GM10248 (cell line): ENCODE data around the gene PXMP2.

Experiments
- CTCF ChIA-PET: fragments of 300-600 bp; sonication (Branson Sonifier 250); formaldehyde crosslinking; extraction: SDS; loops from one replicate; lab custom pipeline; 2021; ENCODE audit warnings: antibody characterized with exemption; lab: Yijun Ruan, JAX
- POLR2A ChIA-PET: fragments of 350-650 bp; sonication (Branson Sonifier 250); formaldehyde crosslinking; extraction: SDS; loops from one replicate; lab custom pipeline; 2020; ENCODE audit warnings: antibody characterized with exemption; lab: Yijun Ruan, JAX
- DNase-seq: peaks from one replicate; pipeline ENCODE4 v3.0.0; 2012; ENCODE audit errors: extremely low spot score
- TF ChIP-seq, protein P1 (sequence below): IDR thresholded peaks from 2 replicates; pipeline ENCODE4 v1.5.1; 2012; ENCODE audit warnings: mild to moderate bottlenecking, low read depth; ENCODE audit errors: extremely low read depth, missing control alignments, control extremely low read depth

The PXMP2 gene

DNA sequence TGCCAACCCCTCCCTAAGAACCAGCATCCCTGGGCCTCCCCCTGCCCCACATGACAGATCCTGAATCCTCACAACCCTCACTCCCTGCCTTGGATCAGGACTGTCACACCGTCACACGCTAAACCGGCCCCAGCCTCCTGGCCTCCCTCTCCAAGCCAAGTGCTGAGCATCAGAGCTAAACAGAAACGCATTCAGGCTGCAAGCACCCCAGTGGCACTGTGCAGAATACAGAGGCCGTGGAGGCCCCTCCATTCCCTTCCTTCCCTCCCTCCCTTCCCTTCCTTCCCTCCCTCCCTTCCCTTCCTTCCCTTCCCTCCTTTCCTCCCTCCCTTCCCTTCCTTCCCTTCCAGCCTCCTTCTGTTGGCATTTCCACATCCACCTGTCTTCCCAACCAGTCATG, 12.8 kb upstream of the PXMP2 start:
- CTCF ChIA-PET: no interaction called here
- POLR2A ChIA-PET: no interaction called here
- no peak for DNase-seq
- TF ChIP-seq, protein P1, sequence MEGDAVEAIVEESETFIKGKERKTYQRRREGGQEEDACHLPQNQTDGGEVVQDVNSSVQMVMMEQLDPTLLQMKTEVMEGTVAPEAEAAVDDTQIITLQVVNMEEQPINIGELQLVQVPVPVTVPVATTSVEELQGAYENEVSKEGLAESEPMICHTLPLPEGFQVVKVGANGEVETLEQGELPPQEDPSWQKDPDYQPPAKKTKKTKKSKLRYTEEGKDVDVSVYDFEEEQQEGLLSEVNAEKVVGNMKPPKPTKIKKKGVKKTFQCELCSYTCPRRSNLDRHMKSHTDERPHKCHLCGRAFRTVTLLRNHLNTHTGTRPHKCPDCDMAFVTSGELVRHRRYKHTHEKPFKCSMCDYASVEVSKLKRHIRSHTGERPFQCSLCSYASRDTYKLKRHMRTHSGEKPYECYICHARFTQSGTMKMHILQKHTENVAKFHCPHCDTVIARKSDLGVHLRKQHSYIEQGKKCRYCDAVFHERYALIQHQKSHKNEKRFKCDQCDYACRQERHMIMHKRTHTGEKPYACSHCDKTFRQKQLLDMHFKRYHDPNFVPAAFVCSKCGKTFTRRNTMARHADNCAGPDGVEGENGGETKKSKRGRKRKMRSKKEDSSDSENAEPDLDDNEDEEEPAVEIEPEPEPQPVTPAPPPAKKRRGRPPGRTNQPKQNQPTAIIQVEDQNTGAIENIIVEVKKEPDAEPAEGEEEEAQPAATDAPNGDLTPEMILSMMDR: no peak

DNA sequence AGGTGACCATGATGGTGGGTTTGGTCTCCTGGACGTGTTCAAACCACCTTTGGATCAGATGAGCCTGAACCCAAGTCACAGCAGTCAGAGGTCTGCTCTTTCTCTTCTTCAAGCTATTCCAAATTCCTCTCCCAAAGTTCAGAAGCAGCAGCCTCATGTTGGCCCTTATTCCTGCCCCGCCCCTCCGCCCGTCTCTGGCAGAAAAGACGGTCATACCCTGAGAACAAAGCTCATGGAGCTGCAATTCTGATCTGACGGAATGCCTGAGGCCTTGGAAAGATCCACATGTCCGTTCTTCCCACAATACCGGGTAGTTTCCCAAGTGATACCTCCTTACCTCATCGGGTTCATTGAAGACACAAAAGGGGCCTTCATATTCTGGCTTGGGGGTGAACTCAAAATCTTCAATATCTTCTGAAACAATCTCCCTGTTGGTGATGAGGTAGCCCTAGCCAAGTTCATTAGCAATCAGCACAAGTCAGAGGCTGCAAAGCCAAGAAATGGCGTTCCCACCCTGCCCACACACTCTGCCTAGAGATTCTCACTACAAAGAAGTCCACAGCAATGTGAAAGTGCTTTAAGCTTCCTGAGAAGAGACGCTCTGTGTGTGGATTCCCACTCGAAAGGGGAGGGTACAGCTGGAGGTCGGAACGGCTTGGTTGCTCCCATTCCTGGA, 11.5 kb upstream of the PXMP2 start:
- no peak for DNase-seq
- TF ChIP-seq, protein P1: no peak
- ChIA-PET POLR2A (no interaction called here), CTCF (interaction anchor here (1.7 kb wide), 1 partner anchor 61 kb away, joined by 3 read pairs; no protein-coding TSS in a partner anchor)

DNA sequence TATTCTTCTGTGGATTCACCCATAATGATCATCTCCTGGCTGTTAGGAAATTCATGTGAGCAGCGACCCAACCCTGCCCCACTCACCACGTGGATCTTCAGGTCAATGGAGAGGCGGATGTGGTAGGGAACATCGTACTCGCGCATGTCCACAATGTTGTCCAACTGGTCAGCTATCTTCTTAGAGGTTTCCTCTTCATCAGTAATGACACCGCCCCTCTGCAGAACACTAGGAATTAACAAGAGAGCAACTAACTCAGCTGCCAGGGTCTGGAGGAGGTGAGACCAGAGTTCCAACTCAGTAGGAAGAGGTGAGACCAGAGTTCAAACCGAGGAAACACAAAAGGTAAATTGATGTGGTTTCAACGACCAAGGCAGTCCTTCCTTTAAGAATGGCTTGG, 9.9 kb upstream of the PXMP2 start:
- POLR2A ChIA-PET: no interaction called here
- DNase-seq: no peak
- TF ChIP-seq, protein P1: no peak
- CTCF ChIA-PET: no interaction called here

DNA sequence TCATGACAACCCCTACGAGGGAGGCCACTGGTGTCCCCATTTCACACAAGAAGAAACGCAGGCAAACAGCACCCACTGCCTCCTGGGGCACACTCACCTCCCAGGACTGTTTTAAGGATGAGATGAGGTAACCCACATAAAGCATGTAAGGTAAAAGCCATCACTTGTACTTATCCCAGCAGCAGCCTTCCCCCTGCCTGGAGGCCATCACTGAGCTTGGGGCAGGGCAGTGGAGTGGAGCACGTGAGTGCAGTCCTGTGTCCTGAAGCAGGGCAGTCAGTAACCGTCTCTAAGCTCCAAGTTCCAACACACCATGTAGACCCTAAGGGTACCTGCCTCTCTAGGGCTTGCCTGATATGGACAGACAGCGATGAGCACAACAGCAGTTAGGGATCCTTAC, 2.0 kb upstream of the PXMP2 start:
- TF ChIP-seq, protein P1: no peak
- no peak for DNase-seq
- ChIA-PET CTCF (interaction anchor here (2.2 kb wide), 1 partner anchor 23 kb away, joined by 4 read pairs; no protein-coding TSS in a partner anchor), POLR2A (interaction anchor here (0.6 kb wide), 2 partner anchors 26 to 56 kb away, joined by 3 to 4 read pairs; no protein-coding TSS in a partner anchor)

DNA sequence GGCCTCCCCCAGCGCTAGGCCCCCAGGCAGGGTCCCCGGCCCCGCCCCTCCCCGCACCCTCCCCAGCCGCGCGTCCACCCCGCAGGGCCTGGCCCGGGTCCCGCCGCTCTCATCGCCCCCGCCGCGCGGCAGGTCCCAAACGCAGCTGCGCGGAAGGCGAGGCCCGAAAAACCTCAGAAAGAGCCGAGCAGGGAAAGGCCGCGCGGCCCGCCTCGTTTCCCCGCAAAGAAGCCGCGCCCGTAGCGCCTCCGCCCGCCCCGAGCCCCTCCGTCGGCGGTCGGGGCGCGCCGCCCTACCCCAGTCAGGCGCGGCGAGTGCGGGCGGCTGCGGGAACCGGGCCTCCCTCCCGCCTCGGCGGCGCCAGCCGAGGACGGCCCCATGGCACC, 569 bp upstream of the PXMP2 start:
- TF ChIP-seq, protein P1: no peak
- ChIA-PET CTCF (no interaction called here), POLR2A (no interaction called here)
- no peak for DNase-seq

DNA sequence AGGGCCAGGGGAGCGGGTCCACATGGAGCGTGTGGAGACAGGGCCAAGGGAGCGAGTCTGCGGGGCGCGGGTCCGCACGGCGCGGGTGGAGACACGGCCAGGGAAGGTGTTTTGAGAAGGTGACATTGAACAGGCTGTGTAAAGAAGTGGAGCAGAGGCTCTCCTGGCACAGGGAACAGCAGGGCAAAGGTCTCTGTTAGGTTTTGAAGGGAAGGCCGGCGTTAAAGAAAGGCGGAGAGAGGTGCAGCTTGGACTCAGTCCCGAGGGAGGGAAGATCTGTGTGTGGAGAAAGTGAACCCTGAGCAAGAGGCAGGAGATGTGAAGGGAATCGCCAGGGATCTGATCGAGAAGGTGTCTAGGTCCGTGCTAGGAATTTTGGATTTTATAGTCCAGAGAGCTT, 1.8 kb downstream of the PXMP2 start:
- ChIA-PET CTCF (no interaction called here), POLR2A (no interaction called here)
- TF ChIP-seq, protein P1: no peak
- DNase-seq: no peak
